Measurements from ENCODE around the gene BACH2.

BACH2 gene

DNA sequence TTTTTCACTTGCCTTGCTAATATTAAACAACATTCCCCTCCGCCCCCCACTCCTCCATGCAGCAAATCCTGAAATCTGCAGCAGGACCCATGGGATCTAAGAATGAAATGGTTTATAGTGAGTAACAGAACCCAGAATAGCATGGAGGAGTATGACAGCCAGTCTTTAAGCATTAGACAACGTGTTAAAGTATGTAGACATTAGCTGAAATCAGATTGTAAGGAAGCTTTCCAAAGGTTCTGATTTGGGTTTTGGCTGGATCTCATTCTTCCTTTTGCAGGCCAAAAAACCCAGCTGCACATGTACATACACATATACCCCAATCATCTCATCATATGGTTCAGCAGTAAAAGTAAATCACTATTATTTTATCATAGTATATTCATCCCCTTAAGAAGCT, 275.9 kb downstream of the BACH2 start:
- H3K4me3 ChIP-seq (ENCODE audit: low read length), result no peak overlapping the region
- peaks cover 49% of the 10 kb centered on the region for H3F3A ChIP-seq (ENCODE audit: control insufficient read depth, insufficient read depth)
- TF ChIP-seq, protein P1, sequence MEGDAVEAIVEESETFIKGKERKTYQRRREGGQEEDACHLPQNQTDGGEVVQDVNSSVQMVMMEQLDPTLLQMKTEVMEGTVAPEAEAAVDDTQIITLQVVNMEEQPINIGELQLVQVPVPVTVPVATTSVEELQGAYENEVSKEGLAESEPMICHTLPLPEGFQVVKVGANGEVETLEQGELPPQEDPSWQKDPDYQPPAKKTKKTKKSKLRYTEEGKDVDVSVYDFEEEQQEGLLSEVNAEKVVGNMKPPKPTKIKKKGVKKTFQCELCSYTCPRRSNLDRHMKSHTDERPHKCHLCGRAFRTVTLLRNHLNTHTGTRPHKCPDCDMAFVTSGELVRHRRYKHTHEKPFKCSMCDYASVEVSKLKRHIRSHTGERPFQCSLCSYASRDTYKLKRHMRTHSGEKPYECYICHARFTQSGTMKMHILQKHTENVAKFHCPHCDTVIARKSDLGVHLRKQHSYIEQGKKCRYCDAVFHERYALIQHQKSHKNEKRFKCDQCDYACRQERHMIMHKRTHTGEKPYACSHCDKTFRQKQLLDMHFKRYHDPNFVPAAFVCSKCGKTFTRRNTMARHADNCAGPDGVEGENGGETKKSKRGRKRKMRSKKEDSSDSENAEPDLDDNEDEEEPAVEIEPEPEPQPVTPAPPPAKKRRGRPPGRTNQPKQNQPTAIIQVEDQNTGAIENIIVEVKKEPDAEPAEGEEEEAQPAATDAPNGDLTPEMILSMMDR (IDR thresholded peaks at IDR 0.05; ENCODE audit: low read depth, low read length, poor library complexity, severe bottlenecking), result no peak
- TF ChIP-seq EZH2phosphoT487 (IDR thresholded peaks at IDR 0.05; ENCODE audit: borderline replicate concordance, low read length), result no peak
- peaks cover 14% of the 10 kb centered on the region for H4K20me1 ChIP-seq (ENCODE audit: control insufficient read depth, insufficient read depth, low read depth, low read length)
- H3K79me2 ChIP-seq (ENCODE audit: control insufficient read depth, low read length), result peaks cover 92% of the 10 kb centered on the region
- no peaks in the 10 kb centered on the region; the same call in 1 of the 2 replicates for H3K4me1 ChIP-seq (ENCODE audit: control insufficient read depth, low read length)
- no peak overlapping the region for H3K27ac ChIP-seq (ENCODE audit: low read depth, low read length)
- no peaks in the 10 kb centered on the region for H3K9me3 ChIP-seq (ENCODE audit: control insufficient read depth, insufficient read depth, low read length)
- no peak overlapping the region for H3K4me2 ChIP-seq (ENCODE audit: low read length)
- H3K36me3 ChIP-seq (ENCODE audit: control insufficient read depth, low read length), result peaks cover 98% of the 10 kb centered on the region
- H3K27me3 ChIP-seq (ENCODE audit: control insufficient read depth, low read length), result no peaks in the 10 kb centered on the region
- no peaks in the 10 kb centered on the region for H3K9me2 ChIP-seq (replicated peaks; ENCODE audit: control insufficient read depth, low read length)

DNA sequence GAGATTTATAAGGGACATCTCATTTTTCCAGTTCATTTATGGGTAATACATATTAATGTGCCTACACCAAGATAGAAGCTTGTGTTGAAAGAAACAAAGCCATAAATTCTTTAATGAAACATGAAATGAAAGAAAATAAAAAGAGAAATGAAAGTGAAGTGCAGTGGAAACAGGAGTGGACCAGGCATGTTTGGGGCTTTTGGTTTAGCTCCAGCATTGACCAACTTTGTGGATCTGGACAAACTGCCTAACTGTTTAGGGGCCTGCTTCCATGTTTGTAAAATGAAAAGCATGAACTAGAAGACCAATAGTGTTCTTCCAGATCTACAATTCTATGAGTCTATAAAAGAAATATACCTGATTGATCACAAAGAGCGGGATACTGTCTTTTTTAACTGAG, 277.4 kb downstream of the BACH2 start:
- H3K9me2 ChIP-seq (replicated peaks; ENCODE audit: control insufficient read depth, low read length), result no peaks in the 10 kb centered on the region
- H3K27me3 ChIP-seq (ENCODE audit: control insufficient read depth, low read length), result no peaks in the 10 kb centered on the region
- H3K36me3 ChIP-seq (ENCODE audit: control insufficient read depth, low read length), result peaks cover 95% of the 10 kb centered on the region
- H3K79me2 ChIP-seq (ENCODE audit: control insufficient read depth, low read length), result peaks cover 81% of the 10 kb centered on the region
- H3K4me2 ChIP-seq (ENCODE audit: low read length), result no peak overlapping the region
- H3F3A ChIP-seq (ENCODE audit: control insufficient read depth, insufficient read depth), result peaks cover 53% of the 10 kb centered on the region
- no peaks in the 10 kb centered on the region for H3K9me3 ChIP-seq (ENCODE audit: control insufficient read depth, insufficient read depth, low read length)
- H3K4me1 ChIP-seq (ENCODE audit: control insufficient read depth, low read length), result no peaks in the 10 kb centered on the region; the same call in 1 of the 2 replicates
- H3K4me3 ChIP-seq (ENCODE audit: low read length), result no peak overlapping the region
- H3K27ac ChIP-seq (ENCODE audit: low read depth, low read length), result no peak overlapping the region
- H4K20me1 ChIP-seq (ENCODE audit: control insufficient read depth, insufficient read depth, low read depth, low read length), result peaks cover 14% of the 10 kb centered on the region; the same call in 1 of the 2 replicates
- TF ChIP-seq, protein P1 (IDR thresholded peaks at IDR 0.05; ENCODE audit: low read depth, low read length, poor library complexity, severe bottlenecking), result no peak
- no peak for TF ChIP-seq EZH2phosphoT487 (IDR thresholded peaks at IDR 0.05; ENCODE audit: borderline replicate concordance, low read length)

DNA sequence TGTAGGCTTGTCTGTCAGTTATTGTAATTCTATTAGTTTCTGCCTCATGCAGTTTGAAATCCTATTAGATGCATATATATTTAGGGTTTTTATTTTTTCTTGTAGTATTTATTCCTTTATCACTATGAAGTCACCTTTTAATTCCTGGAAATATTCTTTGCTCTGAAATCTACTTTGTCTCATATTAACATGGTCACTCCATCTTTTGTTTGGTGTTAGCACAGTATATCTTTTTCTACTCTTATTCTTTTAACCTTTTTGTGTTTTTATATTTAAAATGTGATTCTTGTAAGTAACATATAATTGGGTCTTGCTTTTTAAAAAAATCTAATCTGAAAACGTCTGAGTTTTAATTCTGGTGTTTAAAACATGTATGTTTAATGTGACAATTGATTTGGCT, 280.8 kb downstream of the BACH2 start:
- peaks cover 88% of the 10 kb centered on the region for H3K36me3 ChIP-seq (ENCODE audit: control insufficient read depth, low read length)
- H3K27me3 ChIP-seq (ENCODE audit: control insufficient read depth, low read length), result no peaks in the 10 kb centered on the region
- H3K27ac ChIP-seq (ENCODE audit: low read depth, low read length), result no peak overlapping the region
- TF ChIP-seq, protein P1 (IDR thresholded peaks at IDR 0.05; ENCODE audit: low read depth, low read length, poor library complexity, severe bottlenecking), result no peak
- H3K9me3 ChIP-seq (ENCODE audit: control insufficient read depth, insufficient read depth, low read length), result no peaks in the 10 kb centered on the region
- H3K4me2 ChIP-seq (ENCODE audit: low read length), result no peak overlapping the region
- H3K4me3 ChIP-seq (ENCODE audit: low read length), result no peak overlapping the region
- peaks cover 11% of the 10 kb centered on the region; the same call in 1 of the 2 replicates for H4K20me1 ChIP-seq (ENCODE audit: control insufficient read depth, insufficient read depth, low read depth, low read length)
- no peaks in the 10 kb centered on the region; the same call in 1 of the 2 replicates for H3K4me1 ChIP-seq (ENCODE audit: control insufficient read depth, low read length)
- peaks cover 56% of the 10 kb centered on the region for H3K79me2 ChIP-seq (ENCODE audit: control insufficient read depth, low read length)
- peaks cover 45% of the 10 kb centered on the region for H3F3A ChIP-seq (ENCODE audit: control insufficient read depth, insufficient read depth)
- H3K9me2 ChIP-seq (replicated peaks; ENCODE audit: control insufficient read depth, low read length), result no peaks in the 10 kb centered on the region
